ENCODE results near the gene COG1. TPM values are rescaled to one million over a fixed set of nuclear protein-coding genes. Genes with fewer than 3 reads are reported as not detected.

The COG1 gene
- total RNA-seq, 4 donors from 2014 or later = 18.8 to 61.6 (median 22.7) TPM

GRCh38 chr17:73211745-73212144 is 18.9 kb downstream of the COG1 start:
- intact Hi-C loops (cut with DNase I; ENCODE audit: low total_unique reads) = no loop called here
- Histone ChIP-seq H3K27ac (no peak overlapping the region), H3K4me3 (no peak overlapping the region), H3K4me1 (no peaks in the 10 kb centered on the region), H3K27me3 (no peaks in the 10 kb centered on the region), H3K36me3 (no peaks in the 10 kb centered on the region), H3K9me3 (no peaks in the 10 kb centered on the region)
- DNase-seq = no peak
- TF ChIP-seq CTCF (IDR thresholded peaks at IDR 0.05) = no peak
- TF ChIP-seq POLR2A (IDR thresholded peaks at IDR 0.05) = no peak

GRCh38 chr17:73214008-73214407 is 21.2 kb downstream of the COG1 start:
- intact Hi-C loops (cut with DNase I; ENCODE audit: low total_unique reads) = no loop called here
- no peak for DNase-seq

GRCh38 chr17:73214851-73215250 is 22.0 kb downstream of the COG1 start:
- Histone ChIP-seq H3K27ac (no peak overlapping the region), H3K27me3 (no peaks in the 10 kb centered on the region), H3K9me3 (no peaks in the 10 kb centered on the region), H3K4me3 (no peak overlapping the region), H3K36me3 (no peaks in the 10 kb centered on the region), H3K4me1 (no peaks in the 10 kb centered on the region)
- intact Hi-C loops (cut with DNase I; ENCODE audit: low total_unique reads) = no loop called here
- DNase-seq = no peak
- no peak for TF ChIP-seq POLR2A (IDR thresholded peaks at IDR 0.05)
- no peak for TF ChIP-seq CTCF (IDR thresholded peaks at IDR 0.05)

More at GRCh38 chr17:73214008-73214407, 21.2 kb downstream of the COG1 start:
- TF ChIP-seq CTCF (IDR thresholded peaks at IDR 0.05) = no peak
- no peak for TF ChIP-seq POLR2A (IDR thresholded peaks at IDR 0.05)
- no peak overlapping the region for H3K27ac ChIP-seq
- H3K36me3 ChIP-seq = no peaks in the 10 kb centered on the region
- no peak overlapping the region for H3K4me3 ChIP-seq
- H3K27me3 ChIP-seq = no peaks in the 10 kb centered on the region
- no peaks in the 10 kb centered on the region for H3K4me1 ChIP-seq
- H3K9me3 ChIP-seq = no peaks in the 10 kb centered on the region

GRCh38 chr17:73215447-73215846 is 22.6 kb downstream of the COG1 start:
- TF ChIP-seq CTCF (IDR thresholded peaks at IDR 0.05) (no peak), POLR2A (IDR thresholded peaks at IDR 0.05) (no peak)
- Histone ChIP-seq H3K27ac (no peak overlapping the region), H3K27me3 (no peaks in the 10 kb centered on the region), H3K4me3 (no peak overlapping the region), H3K4me1 (no peaks in the 10 kb centered on the region), H3K36me3 (no peaks in the 10 kb centered on the region), H3K9me3 (no peaks in the 10 kb centered on the region)
- no peak for DNase-seq
- intact Hi-C loops (cut with DNase I; ENCODE audit: low total_unique reads) = no loop called here

- TF ChIP-seq POLR2A (IDR thresholded peaks at IDR 0.05) = no peak
- no peak for TF ChIP-seq CTCF (IDR thresholded peaks at IDR 0.05)
- intact Hi-C loops (cut with DNase I; ENCODE audit: low total_unique reads) = no loop called here
- Histone ChIP-seq H3K4me3 (no peak overlapping the region), H3K9me3 (no peaks in the 10 kb centered on the region), H3K4me1 (no peaks in the 10 kb centered on the region), H3K27ac (no peak overlapping the region), H3K36me3 (no peaks in the 10 kb centered on the region), H3K27me3 (no peaks in the 10 kb centered on the region)
- DNase-seq = no peak
Measured at GRCh38 chr17:73223626-73224230, 30.9 kb downstream of the COG1 start.

All from uterus (tissue), 4 donors.